HepG2 (cell line): ENCODE measurements around the gene H1-8. TPM values are rescaled to one million over a fixed set of nuclear protein-coding genes. Genes with fewer than 3 reads are reported as not detected.
A peak's percentile ranks its signal among the peaks of the same experiment; 100 is the strongest.

Source experiments
- AKNA ChIP-seq: sonication (generic); formaldehyde crosslinking; IDR thresholded peaks from 2 replicates; pipeline ENCODE4 v1.4.0; 2020; ENCODE audit warnings: missing genetic modification reagents, borderline replicate concordance
- BRF2 ChIP-seq: sonication (generic); formaldehyde crosslinking; IDR thresholded peaks from 2 replicates; pipeline ENCODE4 v1.8.1; 2022; ENCODE audit warnings: mild to moderate bottlenecking, missing genetic modification reagents
- DRAP1 ChIP-seq: IDR thresholded peaks from 2 replicates; pipeline ENCODE4 v1.6.1; 2016; ENCODE audit warnings: missing genetic modification reagents, missing compliant biosample characterization
- FOXA1 ChIP-seq, 2 experiments: fragments of 450-650 bp in 1 of 2; sonication (generic) in 1 of 2; formaldehyde crosslinking in 1 of 2; IDR thresholded peaks; 2 replicates each; pipeline versions ENCODE4 v1.4.0 to v1.6.1; 2016 to 2020; ENCODE audit warnings: missing genetic modification reagents in 1 of 2
- KLF16 ChIP-seq, 2 experiments: sonication (generic) in 1 of 2; formaldehyde crosslinking in 1 of 2; IDR thresholded peaks; 2 replicates each; pipeline versions ENCODE4 v1.6.1 to v1.8.0; 2016 to 2023; ENCODE audit warnings: missing genetic modification reagents in 2 of 2, missing compliant biosample characterization in 1 of 2
- MIER3 ChIP-seq: IDR thresholded peaks from 2 replicates; pipeline ENCODE4 v1.6.1; 2016; ENCODE audit warnings: missing compliant biosample characterization, borderline replicate concordance
- MLX ChIP-seq: IDR thresholded peaks from 2 replicates; pipeline ENCODE4 v1.6.1; 2016
- MXD3 ChIP-seq: IDR thresholded peaks from 2 replicates; pipeline ENCODE4 v1.6.1; 2016; ENCODE audit warnings: mild to moderate bottlenecking, missing biosample characterization, missing genetic modification reagents
- MXI1 ChIP-seq: IDR thresholded peaks from 3 replicates; pipeline ENCODE4 v1.6.1; 2012; ENCODE audit warnings: low read depth, low read length, inconsistent platforms, borderline replicate concordance
- PHF5A ChIP-seq: IDR thresholded peaks from one replicate; pipeline ENCODE4 v1.6.1; 2018; ENCODE audit warnings: low read depth, missing genetic modification reagents; ENCODE audit not compliant: unreplicated experiment
- TEAD3 ChIP-seq: optimal IDR thresholded peaks from 2 replicates; pipeline ENCODE3; 2016; ENCODE audit warnings: borderline replicate concordance
- THAP11 ChIP-seq: IDR thresholded peaks from 2 replicates; pipeline ENCODE4 v1.6.1; 2016; ENCODE audit warnings: missing biosample characterization, missing genetic modification reagents
- ZFP36 ChIP-seq: fragments of 150-350 bp; IDR thresholded peaks from 2 replicates; pipeline ENCODE4 v1.6.1; 2018; ENCODE audit warnings: borderline replicate concordance, low read length, low read depth; ENCODE audit not compliant: partially characterized antibody
- ZFP37 ChIP-seq: sonication (generic); formaldehyde crosslinking; IDR thresholded peaks from 2 replicates; pipeline ENCODE4 v1.4.0; 2020; ENCODE audit warnings: missing genetic modification reagents, borderline replicate concordance
- ZNF546 ChIP-seq: sonication (generic); formaldehyde crosslinking; conservative IDR thresholded peaks from 2 replicates; pipeline ENCODE4 v1.8.1; 2023; ENCODE audit warnings: mild to moderate bottlenecking, missing genetic modification reagents
- ZNF766 ChIP-seq: sonication (generic); formaldehyde crosslinking; IDR thresholded peaks from 2 replicates; pipeline ENCODE4 v1.5.0; 2020; ENCODE audit warnings: missing genetic modification reagents, borderline replicate concordance
- ZNF879 ChIP-seq: sonication (generic); formaldehyde crosslinking; IDR thresholded peaks from 2 replicates; pipeline ENCODE4 v1.8.1; 2023; ENCODE audit warnings: missing genetic modification reagents
- polyA plus RNA-seq, 8 experiments: library from polyadenylated mRNA; depleted of rRNA in 3 of 8; stranded (reverse) in 7 of 8; unstranded in 1 of 8; fragments of >200 nt; fragmentation: Illumina TruSeq in 4 of 8; extraction: Trizol in 4 of 8; gene quantifications; 2 replicates each; pipeline versions ENCODE4 v1.2.1 to v1.2.3, GENCODE V29; 2011 to 2016; ENCODE audit warnings: low read depth in 4 of 8, missing spikeins in 1 of 8, mixed read lengths in 1 of 8; ENCODE audit not compliant: insufficient read depth in 1 of 8
- total RNA-seq, 5 experiments: library from RNA; depleted of rRNA; stranded (reverse); fragments of >200 nt; fragmentation: Illumina TruSeq; extraction: Trizol; gene quantifications; 2 replicates each; pipeline ENCODE4 v1.2.3, GENCODE V29; 2016; ENCODE audit warnings: low read depth in 1 of 5

Gene H1-8
- total and polyA plus RNA-seq, 2 of the 13 experiments (the other 11 are each of a cell fraction or from before 2014, with no cell fraction given), result 0.08 TPM; not detected in 1

- peak; percentile 62 for TF ChIP-seq TEAD3 (CRISPR knock-in tag)
- TF ChIP-seq MIER3 (CRISPR knock-in tag), result 0 out of 2 replicates have a peak, but pooled peaks have one; percentile 57
- peak; percentile 88 for TF ChIP-seq PHF5A
- TF ChIP-seq FOXA1 (IDR thresholded peaks at IDR 0.05), result peak; percentile 83
- TF ChIP-seq FOXA1 (CRISPR knock-in tag; IDR thresholded peaks at IDR 0.05), result peak; percentile 95
- peak; percentile 71; the same call in 1 of the 2 replicates for TF ChIP-seq MLX (CRISPR knock-in tag)
- TF ChIP-seq ZFP37 (CRISPR knock-in tag), result 0 out of 2 replicates have a peak, but pooled peaks have one; percentile 55
- peak; percentile 36; the same call in 1 of the 2 replicates for TF ChIP-seq THAP11
- peak; percentile 48; the same call in 1 of the 2 replicates for TF ChIP-seq DRAP1
- TF ChIP-seq KLF16 (CRISPR knock-in tag; IDR thresholded peaks at IDR 0.05), result peak in 1 of 2 experiments; percentile 84; a peak in 2 of 4 replicates
- TF ChIP-seq ZNF879 (CRISPR knock-in tag), result no peak
- no peak for TF ChIP-seq BRF2 (CRISPR knock-in tag)
- no peak for TF ChIP-seq AKNA (CRISPR knock-in tag)
- TF ChIP-seq ZNF546 (CRISPR knock-in tag), result no peak
- TF ChIP-seq ZFP36, result no peak
- TF ChIP-seq MXI1, result peak; percentile 50; the same call in 1 of the 3 replicates
- TF ChIP-seq MXD3, result no peak
- 0 out of 2 replicates have a peak, but pooled peaks have one; percentile 36 for TF ChIP-seq ZNF766 (CRISPR knock-in tag)
Measured at GRCh38 chr3:129593595-129594339, 50.8 kb downstream of the H1-8 start (continued).
